Keratinocyte (primary cell): Measurements from ENCODE around the gene SPATA45. TPM values are rescaled to one million over a fixed set of nuclear protein-coding genes. Genes with fewer than 3 reads are reported as not detected.

ENCODE experiments used
- DNase-seq: peaks from one replicate; pipeline ENCODE4 v3.0.0-alpha.2; 2011; ENCODE audit warnings: low read depth, missing footprints, low spot score
- FAIRE-seq: peaks from 2 replicates; lab custom pipeline; 2011; peaks lifted over from hg19 to GRCh38; lab: Jason Lieb, UNC
- H2AFZ ChIP-seq: 2 replicates; pipeline ENCODE4 v1.6.0; 2012; ENCODE audit warnings: low read length, control low read depth, inconsistent platforms; ENCODE audit not compliant: control insufficient read depth
- H3K27ac ChIP-seq: 2 replicates; pipeline ENCODE4 v1.5.1; 2011; ENCODE audit warnings: low read length; ENCODE audit not compliant: control insufficient read depth, insufficient read depth
- H3K27me3 ChIP-seq: 3 replicates; pipeline ENCODE4 v1.6.0; 2011; ENCODE audit warnings: low read length; ENCODE audit not compliant: control insufficient read depth, insufficient read depth; ENCODE audit errors: extremely low read depth
- H3K36me3 ChIP-seq, 2 experiments: 2 replicates in 1 of 2; 3 replicates in 1 of 2; pipeline ENCODE4 v1.5.1; 2011; ENCODE audit warnings: low read length in 2 of 2, mild to moderate bottlenecking in 1 of 2; ENCODE audit not compliant: control insufficient read depth in 2 of 2, insufficient read depth in 2 of 2; ENCODE audit errors: extremely low read depth in 1 of 2
- H3K4me1 ChIP-seq: 3 replicates; pipeline ENCODE4 v1.5.1; 2011; ENCODE audit warnings: low read length; ENCODE audit not compliant: control insufficient read depth, insufficient read depth; ENCODE audit errors: extremely low read depth
- H3K4me2 ChIP-seq: 3 replicates; pipeline ENCODE4 v1.6.0; 2011; ENCODE audit warnings: low read depth, low read length; ENCODE audit not compliant: control insufficient read depth, insufficient read depth; ENCODE audit errors: extremely low read depth
- H3K4me3 ChIP-seq, 3 experiments: fragments of 200-600 bp in 1 of 3; sonication (generic) in 1 of 3; 2 replicates in 2 of 3; 3 replicates in 1 of 3; pipeline ENCODE4 v1.5.1; 2011 to 2016; ENCODE audit warnings: low read length in 3 of 3, mild to moderate bottlenecking in 3 of 3, control low read depth in 2 of 3, inconsistent platforms in 1 of 3, low read depth in 1 of 3, mixed read lengths in 1 of 3, mixed run types in 1 of 3, moderate library complexity in 1 of 3; ENCODE audit not compliant: control insufficient read depth in 2 of 3, insufficient read depth in 2 of 3; ENCODE audit errors: extremely low read depth in 1 of 3
- H3K79me2 ChIP-seq: 2 replicates; pipeline ENCODE4 v1.6.0; 2012; ENCODE audit warnings: low read length; ENCODE audit not compliant: control insufficient read depth, insufficient read depth
- H3K9ac ChIP-seq: 3 replicates; pipeline ENCODE4 v1.6.0; 2011; ENCODE audit warnings: low read length; ENCODE audit not compliant: control insufficient read depth, insufficient read depth; ENCODE audit errors: extremely low read depth
- H3K9me1 ChIP-seq: 3 replicates; pipeline ENCODE4 v1.6.0; 2011; ENCODE audit warnings: low read length; ENCODE audit not compliant: control insufficient read depth, insufficient read depth; ENCODE audit errors: extremely low read depth
- H3K9me3 ChIP-seq: 2 replicates; pipeline ENCODE4 v1.5.1; 2012; ENCODE audit warnings: low read depth, low read length; ENCODE audit not compliant: control insufficient read depth
- H4K20me1 ChIP-seq: 3 replicates; pipeline ENCODE4 v1.6.0; 2011; ENCODE audit warnings: low read length; ENCODE audit not compliant: control insufficient read depth, insufficient read depth; ENCODE audit errors: extremely low read depth
- EZH2 ChIP-seq: IDR thresholded peaks from one replicate; pipeline ENCODE4 v1.6.1; 2012; ENCODE audit warnings: inconsistent platforms, mild to moderate bottlenecking, low read length, moderate library complexity
- dilution Hi-C: fragments of 300-500 bp; cut with MboI; formaldehyde crosslinking; loops from one replicate; pipeline ENCODE4 v1.7.0; 2020; ENCODE audit warnings: low sequenced_read_pairs; ENCODE audit not compliant: extremely low pct_ligation_motif_present
- polyA plus RNA-seq, 5 experiments: library from polyadenylated mRNA; depleted of rRNA in 3 of 5; stranded (reverse) in 3 of 5; stranded (forward) in 1 of 5; unstranded in 1 of 5; fragments of >200 nt; gene quantifications; 1 replicate in 1 of 5; 2 replicates in 3 of 5; 3 replicates in 1 of 5; pipeline versions ENCODE4 v1.2.1 to v1.2.3, GENCODE V29; 2011 to 2012; ENCODE audit warnings: missing spikeins in 2 of 5, low read depth in 1 of 5, low replicate concordance in 1 of 5
- TF ChIP-seq, protein P1 (sequence below), 3 experiments: IDR thresholded peaks in 1 of 3; conservative IDR thresholded peaks in 1 of 3; optimal IDR thresholded peaks in 1 of 3; 2 replicates in 2 of 3; 3 replicates in 1 of 3; pipeline versions ENCODE3 to v1.5.1; 2011; ENCODE audit warnings: low read length in 3 of 3, mild to moderate bottlenecking in 3 of 3, moderate library complexity in 2 of 3, control low read depth in 1 of 3, inconsistent platforms in 1 of 3; ENCODE audit not compliant: insufficient read depth in 2 of 3; ENCODE audit errors: extremely low read depth in 1 of 3

Gene SPATA45
- polyA plus RNA-seq, 1 donor (not counting 4 experiments of a cell fraction or from before 2014, with no cell fraction given) = not detected

- no peak overlapping the region for H2AFZ ChIP-seq
- dilution Hi-C loops = no loop called here
- peaks cover 11% of the 10 kb centered on the region for H3K9me3 ChIP-seq
- DNase-seq (no peak), FAIRE-seq (no peak)
- H3K9me1 ChIP-seq = no peaks in the 10 kb centered on the region
- H3K4me3 ChIP-seq = no peak overlapping the region
- H3K27me3 ChIP-seq = no peaks in the 10 kb centered on the region
- H3K9ac ChIP-seq = no peak overlapping the region
- no peaks in the 10 kb centered on the region for H3K36me3 ChIP-seq
- H3K27ac ChIP-seq = no peak overlapping the region
- no peak overlapping the region for H3K4me2 ChIP-seq
- H4K20me1 ChIP-seq = no peaks in the 10 kb centered on the region
- no peaks in the 10 kb centered on the region for H3K4me1 ChIP-seq
- no peaks in the 10 kb centered on the region for H3K79me2 ChIP-seq
- TF ChIP-seq, protein P1, sequence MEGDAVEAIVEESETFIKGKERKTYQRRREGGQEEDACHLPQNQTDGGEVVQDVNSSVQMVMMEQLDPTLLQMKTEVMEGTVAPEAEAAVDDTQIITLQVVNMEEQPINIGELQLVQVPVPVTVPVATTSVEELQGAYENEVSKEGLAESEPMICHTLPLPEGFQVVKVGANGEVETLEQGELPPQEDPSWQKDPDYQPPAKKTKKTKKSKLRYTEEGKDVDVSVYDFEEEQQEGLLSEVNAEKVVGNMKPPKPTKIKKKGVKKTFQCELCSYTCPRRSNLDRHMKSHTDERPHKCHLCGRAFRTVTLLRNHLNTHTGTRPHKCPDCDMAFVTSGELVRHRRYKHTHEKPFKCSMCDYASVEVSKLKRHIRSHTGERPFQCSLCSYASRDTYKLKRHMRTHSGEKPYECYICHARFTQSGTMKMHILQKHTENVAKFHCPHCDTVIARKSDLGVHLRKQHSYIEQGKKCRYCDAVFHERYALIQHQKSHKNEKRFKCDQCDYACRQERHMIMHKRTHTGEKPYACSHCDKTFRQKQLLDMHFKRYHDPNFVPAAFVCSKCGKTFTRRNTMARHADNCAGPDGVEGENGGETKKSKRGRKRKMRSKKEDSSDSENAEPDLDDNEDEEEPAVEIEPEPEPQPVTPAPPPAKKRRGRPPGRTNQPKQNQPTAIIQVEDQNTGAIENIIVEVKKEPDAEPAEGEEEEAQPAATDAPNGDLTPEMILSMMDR (optimal IDR thresholded peaks at IDR 0.05 in 1 of 3, IDR thresholded peaks at IDR 0.05 in 1 of 3, conservative IDR thresholded peaks at IDR 0.05 in 1 of 3; ENCODE audit: extremely low read depth in 1 of 3, insufficient read depth in 2 of 3, low read length in 3 of 3) = no peak
- no peak for TF ChIP-seq EZH2
Observed at GRCh38 chr1:212828395-212828794, 19.1 kb downstream of the SPATA45 start.

- dilution Hi-C loops = no loop called here
Observed at GRCh38 chr1:212827831-212828278, 19.6 kb downstream of the SPATA45 start.

More at GRCh38 chr1:212827831-212828278, 19.6 kb downstream of the SPATA45 start:
- TF ChIP-seq, protein P1 (optimal IDR thresholded peaks at IDR 0.05 in 1 of 3, IDR thresholded peaks at IDR 0.05 in 1 of 3, conservative IDR thresholded peaks at IDR 0.05 in 1 of 3; ENCODE audit: extremely low read depth in 1 of 3, insufficient read depth in 2 of 3, low read length in 3 of 3) = no peak
- no peak for TF ChIP-seq EZH2
- H3K9me3 ChIP-seq = peaks cover 11% of the 10 kb centered on the region
- DNase-seq = no peak
- H3K36me3 ChIP-seq = no peaks in the 10 kb centered on the region
- no peaks in the 10 kb centered on the region for H3K79me2 ChIP-seq
- no peak overlapping the region for H3K9ac ChIP-seq
- no peaks in the 10 kb centered on the region for H3K4me1 ChIP-seq
- no peaks in the 10 kb centered on the region for H3K9me1 ChIP-seq
- no peak for FAIRE-seq
- no peaks in the 10 kb centered on the region for H3K27me3 ChIP-seq
- H3K27ac ChIP-seq = no peak overlapping the region
- H3K4me3 ChIP-seq = no peak overlapping the region
- no peak overlapping the region for H3K4me2 ChIP-seq
- H2AFZ ChIP-seq = no peak overlapping the region
- H4K20me1 ChIP-seq = no peaks in the 10 kb centered on the region
